Pancreas (tissue), 10 donors: Measurements from ENCODE around the gene SALL3. TPM values are rescaled to one million over a fixed set of nuclear protein-coding genes. Genes with fewer than 3 reads are reported as not detected.

Source experiments
- ATAC-seq, 4 donors: fragments of 200-7000 bp; cut with Tn5 transposase; one replicate each; pipeline versions ENCODE4 v1.8.0 to v1.9.1; 2020; ENCODE audit warnings: mild to moderate bottlenecking in 4 of 4, moderate library complexity in 4 of 4
- DNase-seq, 6 donors: peaks; one replicate each; pipeline ENCODE4 v3.0.0-alpha.2; 2020
- FAIRE-seq: peaks from 2 replicates; lab custom pipeline; 2012; peaks lifted over from hg19 to GRCh38; lab: Jason Lieb, UNC
- H3K27ac ChIP-seq, 4 donors: fragments of 200-600 bp; sonication (generic); 1 replicate in 3 of 4; 2 replicates in 1 of 4; pipeline versions ENCODE4 v1.5.0 to v1.8.0; 2020
- H3K27me3 ChIP-seq, 4 donors: fragments of 200-600 bp; one replicate each; pipeline ENCODE4 v1.8.0; 2021
- H3K36me3 ChIP-seq, 3 donors: fragments of 200-600 bp; sonication (generic) in 1 of 3; one replicate each; pipeline versions ENCODE4 v1.5.0 to v1.8.0; 2020 to 2021
- H3K4me1 ChIP-seq, 3 donors: fragments of 200-600 bp; one replicate each; pipeline ENCODE4 v1.8.0; 2021
- H3K4me3 ChIP-seq, 4 donors: fragments of 200-600 bp; sonication (generic) in 2 of 4; one replicate each; pipeline versions ENCODE4 v1.5.0 to v1.8.0; 2020 to 2021
- H3K9me3 ChIP-seq, 4 donors: fragments of 200-600 bp; one replicate each; pipeline ENCODE4 v1.8.0; 2021
- CTCF ChIP-seq, 4 donors: fragments of 200-600 bp; sonication (generic) in 3 of 4; IDR thresholded peaks; one replicate each; pipeline versions ENCODE4 v1.5.0 to v1.8.0; 2021; ENCODE audit warnings: antibody characterized with exemption in 4 of 4
- WGBS, 2 donors: extraction: QIAGEN DNeasy Blood & Tissue Kit; methylation state at CpG; one replicate each; pipeline ENCODE4 v1.1.7; 2013; 5-methylcytosine and 5-hydroxymethylcytosine counted together
- intact Hi-C, 3 donors: fragments of 100-400 bp; cut with DNase I; formaldehyde crosslinking; loops; one replicate each; pipeline versions ENCODE4 v1.11.1 to v1.14.2; 2022
- polyA plus RNA-seq, 2 donors: library from polyadenylated mRNA; stranded (reverse); fragments of 200-250 nt; gene quantifications; one replicate each; pipeline ENCODE4 v1.2.3, GENCODE V29; 2013
- total RNA-seq, 6 donors: library from RNA; stranded (reverse); fragmentation: NEBNext Ultra II Directional in 4 of 6; extraction: Animal tissue kit (Norgen Biotek cat#: 25700) in 4 of 6; gene quantifications; one replicate each; pipeline versions ENCODE4 v1.2.1 to v1.2.4, GENCODE V29; 2021 to 2023
- donor health status: healthy with polysubstance abuse.
- donor health status: DM: no; HTN: no; CAD: no; lungs with moderate emphysema.
- donor health status: DM: no; HTN: no; CAD: no.
- donor health status: control.
- donor health status: control.
- donor health status: Bipolar disorder and iron deficiency.
- donor health status: DM: yes; HTN: yes; CAD: no.
- donor health status: DM: no; HTN: no; CAD: no.
- donor health status: DM: no; HTN: no; CAD: no.
- donor health status: DM: yes; HTN: yes; CAD: no.

The SALL3 gene
- total and polyA plus RNA-seq, 8 donors: 0.03 TPM; not detected in 7

- TF ChIP-seq CTCF (IDR thresholded peaks at IDR 0.05): no peak
- Histone ChIP-seq H3K36me3 (no peaks in the 10 kb centered on the region), H3K27me3 (peaks cover 0 to 13% (median 0%) of the 10 kb centered on the region in 4 donors), H3K9me3 (no peaks in the 10 kb centered on the region), H3K4me3 (no peak overlapping the region), H3K27ac (no peak overlapping the region), H3K4me1 (no peaks in the 10 kb centered on the region)
- ATAC-seq: no peak
- intact Hi-C loops: no loop called here
- WGBS, 2 donors: 62 to 75% methylated on average over 10 of the region's 10 CpGs
- DNase-seq: no peak
- FAIRE-seq: no peak
These were observed 29.2 kb upstream of the SALL3 start for GRCh38 chr18:78950386-78950785.

GRCh38 chr18:78953566-78953965 is 26.1 kb upstream of the SALL3 start:
- H3K27ac ChIP-seq: no peak overlapping the region
- ATAC-seq (no peak), DNase-seq (no peak), FAIRE-seq (no peak)
- H3K4me1 ChIP-seq: no peaks in the 10 kb centered on the region
- no peak for TF ChIP-seq CTCF (IDR thresholded peaks at IDR 0.05)
- H3K4me3 ChIP-seq: no peak overlapping the region
- no peaks in the 10 kb centered on the region for H3K36me3 ChIP-seq
- intact Hi-C loops: no loop called here
- H3K27me3 ChIP-seq: no peaks in the 10 kb centered on the region
- WGBS, 2 donors: 52 to 65% methylated on average over 17 of the region's 17 CpGs
- no peaks in the 10 kb centered on the region for H3K9me3 ChIP-seq

DNA sequence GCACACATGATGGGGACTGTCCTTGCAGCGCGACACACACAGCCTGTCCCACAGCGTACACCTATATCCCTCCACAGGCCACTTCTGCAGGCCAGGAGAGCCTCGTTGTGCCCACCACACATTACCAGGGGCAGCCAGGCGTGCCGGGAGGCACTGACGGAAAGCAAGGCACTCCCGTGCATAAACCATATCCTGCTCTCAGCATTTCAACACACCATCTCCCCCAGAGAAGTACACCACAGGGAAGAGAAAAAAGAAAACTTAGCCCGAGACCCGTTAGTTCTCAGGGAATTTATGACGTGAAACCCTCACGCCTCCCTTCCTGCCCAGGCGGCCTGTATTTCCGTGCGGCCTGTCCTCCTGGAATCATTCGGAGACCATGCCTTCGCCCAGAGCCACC is 24.6 kb upstream of the SALL3 start:
- ATAC-seq: no peak
- Histone ChIP-seq H3K27ac (no peak overlapping the region), H3K4me1 (no peaks in the 10 kb centered on the region), H3K36me3 (no peaks in the 10 kb centered on the region), H3K9me3 (no peaks in the 10 kb centered on the region), H3K27me3 (no peaks in the 10 kb centered on the region), H3K4me3 (no peak overlapping the region)
- no peak for FAIRE-seq
- no peak for TF ChIP-seq CTCF (IDR thresholded peaks at IDR 0.05)
- intact Hi-C loops: no loop called here
- WGBS, 2 donors: 73 to 84% methylated on average over 17 of the region's 17 CpGs
- no peak for DNase-seq

DNA sequence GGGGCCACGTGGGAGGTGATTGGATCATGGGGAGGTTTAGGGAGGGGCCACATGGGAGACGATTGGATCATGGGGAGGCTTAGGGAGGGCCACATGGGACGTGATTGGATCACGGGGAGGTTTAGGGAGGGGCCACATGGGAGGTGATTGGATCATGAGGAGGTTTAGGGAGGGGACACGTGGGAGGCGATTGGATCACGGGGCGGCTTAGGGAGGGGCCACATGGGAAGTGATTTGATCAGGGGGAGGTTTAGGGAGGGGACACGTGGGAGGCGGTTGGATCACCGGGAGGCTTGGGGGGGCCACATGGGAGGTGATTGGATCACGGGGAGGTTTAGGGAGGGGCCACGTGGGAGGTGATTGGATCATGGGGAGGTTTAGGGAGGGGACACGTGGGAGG is 22.5 kb upstream of the SALL3 start:
- WGBS, 2 donors: 82 to 83% methylated on average over 14 of the region's 14 CpGs
- no peak for DNase-seq
- no peak overlapping the region for H3K4me3 ChIP-seq
- intact Hi-C loops: no loop called here
- no peaks in the 10 kb centered on the region for H3K9me3 ChIP-seq
- H3K4me1 ChIP-seq: no peaks in the 10 kb centered on the region
- FAIRE-seq: no peak
- H3K27ac ChIP-seq: no peak overlapping the region
- H3K36me3 ChIP-seq: no peaks in the 10 kb centered on the region
- no peaks in the 10 kb centered on the region for H3K27me3 ChIP-seq
- ATAC-seq: no peak
- no peak for TF ChIP-seq CTCF (IDR thresholded peaks at IDR 0.05)

- Histone ChIP-seq H3K4me3 (no peak overlapping the region), H3K9me3 (no peaks in the 10 kb centered on the region), H3K27ac (no peak overlapping the region), H3K4me1 (no peaks in the 10 kb centered on the region), H3K36me3 (no peaks in the 10 kb centered on the region), H3K27me3 (no peaks in the 10 kb centered on the region)
- WGBS, 2 donors: 69 to 79% methylated on average over 6 of the region's 6 CpGs
- ATAC-seq: no peak
- no peak for DNase-seq
- intact Hi-C loops: no loop called here
- TF ChIP-seq CTCF (IDR thresholded peaks at IDR 0.05): no peak
- FAIRE-seq: no peak
These were observed 18.9 kb upstream of the SALL3 start for GRCh38 chr18:78960709-78961108.
